K562 (cell line): ENCODE measurements around the gene CD4.

ENCODE experiments used
- BMI1 ChIP-seq: fragments of 150-350 bp; IDR thresholded peaks from 2 replicates; pipeline ENCODE4 v1.6.1; 2014; ENCODE audit warnings: low read length
- CTCF ChIP-seq, 3 experiments: IDR thresholded peaks in 2 of 3; conservative IDR thresholded peaks in 1 of 3; 2 replicates each; pipeline ENCODE4 v1.5.1; 2011 to 2012; ENCODE audit warnings: low read length in 3 of 3, mild to moderate bottlenecking in 3 of 3, control low read depth in 2 of 3, improper control_type of control experiment in 1 of 3, inconsistent platforms in 1 of 3, low read depth in 1 of 3, mixed read lengths in 1 of 3, moderate library complexity in 1 of 3; ENCODE audit not compliant: insufficient read depth in 2 of 3
- EZH2 ChIP-seq: IDR thresholded peaks from 2 replicates; pipeline ENCODE4 v1.6.1; 2012; ENCODE audit warnings: low read depth, mild to moderate bottlenecking, inconsistent platforms, low read length, borderline replicate concordance
- FOXM1 ChIP-seq, 2 experiments: fragments of 450-650 bp in 1 of 2; sonication (generic) in 1 of 2; formaldehyde crosslinking in 1 of 2; IDR thresholded peaks; 2 replicates each; pipeline versions ENCODE4 v1.6.1 to v1.9.0; 2017 to 2022; ENCODE audit warnings: low read depth in 2 of 2, mild to moderate bottlenecking in 2 of 2, missing genetic modification reagents in 1 of 2, moderate library complexity in 1 of 2
- KLF16 ChIP-seq: IDR thresholded peaks from 2 replicates; pipeline ENCODE4 v1.6.1; 2016; ENCODE audit warnings: antibody characterized with exemption
- POLR2A ChIP-seq: fragments of 450-650 bp; conservative IDR thresholded peaks from 2 replicates; pipeline ENCODE4 v1.6.1; 2016
- POLR2AphosphoS5 ChIP-seq: IDR thresholded peaks from 2 replicates; pipeline ENCODE4 v1.6.1; 2011; ENCODE audit warnings: mild to moderate bottlenecking, low read depth, low read length, moderate library complexity; ENCODE audit not compliant: control insufficient read depth, insufficient read depth
- RBM17 ChIP-seq: fragments of 200-400 bp; formaldehyde crosslinking; IDR thresholded peaks from 2 replicates; pipeline ENCODE4 v1.6.1; 2017; ENCODE audit warnings: low read depth, mild to moderate bottlenecking, low read length, borderline replicate concordance
- TCF15 ChIP-seq: fragments of 250-450 bp; sonication (Bioruptor Pico); IDR thresholded peaks from 2 replicates; pipeline ENCODE4 v1.8.0; 2022; ENCODE audit warnings: moderate library complexity, mild to moderate bottlenecking, inconsistent platforms
- YY1 ChIP-seq, 3 experiments: IDR thresholded peaks; 2 replicates each; pipeline ENCODE4 v1.6.1; 2011; ENCODE audit warnings: low read length in 2 of 3, mild to moderate bottlenecking in 2 of 3, moderate library complexity in 2 of 3, borderline replicate concordance in 1 of 3, control low read depth in 1 of 3, low read depth in 1 of 3; ENCODE audit not compliant: insufficient read depth in 3 of 3, insufficient replicate concordance in 2 of 3, control insufficient read depth in 1 of 3, insufficient read length in 1 of 3; ENCODE audit errors: extremely low read depth in 1 of 3
- ZBTB1 ChIP-seq: sonication (generic); formaldehyde crosslinking; IDR thresholded peaks from 2 replicates; pipeline ENCODE4 v1.8.1; 2023; ENCODE audit warnings: missing genetic modification reagents, low read depth, mild to moderate bottlenecking, borderline replicate concordance
- ZBTB17 ChIP-seq: fragments of 450-650 bp; formaldehyde crosslinking; IDR thresholded peaks from 2 replicates; pipeline ENCODE4 v1.4.0; 2020; ENCODE audit warnings: mild to moderate bottlenecking
- ZNF217 ChIP-seq: sonication (generic); formaldehyde crosslinking; IDR thresholded peaks from 2 replicates; pipeline ENCODE4 v1.8.0; 2022; ENCODE audit warnings: mild to moderate bottlenecking, missing genetic modification reagents

- no peak for TF ChIP-seq ZNF217 (CRISPR knock-in tag)
- TF ChIP-seq FOXM1 (IDR thresholded peaks at IDR 0.05; ENCODE audit: low read depth) = no peak
- no peak for TF ChIP-seq FOXM1 (CRISPR knock-in tag; IDR thresholded peaks at IDR 0.05; ENCODE audit: low read depth)
- TF ChIP-seq POLR2AphosphoS5 = no peak
- no peak for TF ChIP-seq KLF16
- TF ChIP-seq BMI1 = no peak
- no peak for TF ChIP-seq TCF15 (CRISPR knock-in tag)
- no peak for TF ChIP-seq EZH2
- TF ChIP-seq YY1 (IDR thresholded peaks at IDR 0.05; ENCODE audit: borderline replicate concordance in 1 of 3, control insufficient read depth in 1 of 3, extremely low read depth in 1 of 3, insufficient read depth in 3 of 3, insufficient read length in 1 of 3, insufficient replicate concordance in 2 of 3, low read depth in 1 of 3, low read length in 2 of 3) = no peak
- no peak for TF ChIP-seq RBM17
- no peak for TF ChIP-seq POLR2A
- TF ChIP-seq CTCF (IDR thresholded peaks at IDR 0.05 in 2 of 3, conservative IDR thresholded peaks at IDR 0.05 in 1 of 3; ENCODE audit: insufficient read depth in 2 of 3, low read depth in 1 of 3, low read length in 3 of 3) = no peak
- no peak for TF ChIP-seq ZBTB17
- no peak for TF ChIP-seq ZBTB1
These were observed 9.8 kb downstream of the CD4 start for GRCh38 chr12:6799147-6799546.
